Tibial nerve (tissue), 4 donors: ENCODE measurements around the gene RBP2. TPM values are rescaled to one million over a fixed set of nuclear protein-coding genes. Genes with fewer than 3 reads are reported as not detected.

ENCODE experiments used
- DNase-seq, 2 donors: peaks; one replicate each; pipeline ENCODE4 v3.0.0-alpha.2; 2019; ENCODE audit warnings: low spot score in 2 of 2
- H3K27ac ChIP-seq, 4 donors: fragments of 200-600 bp; sonication (generic) in 3 of 4; one replicate each; pipeline ENCODE4 v1.5.1; 2017 to 2019; ENCODE audit warnings: mild to moderate bottlenecking in 1 of 4
- H3K27me3 ChIP-seq, 2 donors: fragments of 200-600 bp; sonication (generic) in 1 of 2; one replicate each; pipeline versions ENCODE4 v1.5.1 to v1.6.0; 2017 to 2019
- H3K36me3 ChIP-seq, 3 donors: fragments of 200-600 bp; sonication (generic); one replicate each; pipeline ENCODE4 v1.5.1; 2018 to 2019
- H3K4me1 ChIP-seq, 4 donors: fragments of 200-600 bp; sonication (generic) in 3 of 4; one replicate each; pipeline ENCODE4 v1.5.1; 2017 to 2019
- H3K4me3 ChIP-seq, 4 donors: fragments of 200-600 bp; sonication (generic) in 3 of 4; one replicate each; pipeline ENCODE4 v1.5.1; 2017 to 2019; ENCODE audit warnings: mild to moderate bottlenecking in 1 of 4, moderate library complexity in 1 of 4
- H3K9me3 ChIP-seq, 4 donors: fragments of 200-600 bp; sonication (generic) in 3 of 4; one replicate each; pipeline ENCODE4 v1.5.1; 2017 to 2019
- EP300 ChIP-seq, 2 donors: sonication (generic); formaldehyde crosslinking; IDR thresholded peaks; one replicate each; pipeline ENCODE4 v1.6.1; 2017; ENCODE audit warnings: antibody characterized with exemption in 2 of 2, mild to moderate bottlenecking in 1 of 2
- POLR2A ChIP-seq, 2 donors: fragments of 450-650 bp; IDR thresholded peaks; one replicate each; pipeline ENCODE4 v1.6.1; 2017; ENCODE audit warnings: antibody characterized with exemption in 2 of 2, mild to moderate bottlenecking in 2 of 2, moderate library complexity in 2 of 2
- WGBS, 2 donors: methylation state at CpG; one replicate each; pipeline ENCODE4 v1.1.5; 2018; 5-methylcytosine and 5-hydroxymethylcytosine counted together
- total RNA-seq, 4 donors: library from RNA; depleted of rRNA; stranded (reverse); fragments of >200 nt; gene quantifications; one replicate each; pipeline ENCODE4 v1.1.0, GENCODE V29; 2016
- TF ChIP-seq, protein P1 (sequence below), 5 experiments: fragments of 200-600 bp in 3 of 5; fragments of 450-650 bp in 2 of 5; sonication (generic) in 3 of 5; IDR thresholded peaks; one replicate each; pipeline ENCODE4 v1.5.1; 2016 to 2019; ENCODE audit warnings: antibody characterized with exemption in 5 of 5, mild to moderate bottlenecking in 3 of 5, moderate library complexity in 2 of 5

RBP2 gene
- total RNA-seq, 4 donors from 2014 or later, result not detected

DNA sequence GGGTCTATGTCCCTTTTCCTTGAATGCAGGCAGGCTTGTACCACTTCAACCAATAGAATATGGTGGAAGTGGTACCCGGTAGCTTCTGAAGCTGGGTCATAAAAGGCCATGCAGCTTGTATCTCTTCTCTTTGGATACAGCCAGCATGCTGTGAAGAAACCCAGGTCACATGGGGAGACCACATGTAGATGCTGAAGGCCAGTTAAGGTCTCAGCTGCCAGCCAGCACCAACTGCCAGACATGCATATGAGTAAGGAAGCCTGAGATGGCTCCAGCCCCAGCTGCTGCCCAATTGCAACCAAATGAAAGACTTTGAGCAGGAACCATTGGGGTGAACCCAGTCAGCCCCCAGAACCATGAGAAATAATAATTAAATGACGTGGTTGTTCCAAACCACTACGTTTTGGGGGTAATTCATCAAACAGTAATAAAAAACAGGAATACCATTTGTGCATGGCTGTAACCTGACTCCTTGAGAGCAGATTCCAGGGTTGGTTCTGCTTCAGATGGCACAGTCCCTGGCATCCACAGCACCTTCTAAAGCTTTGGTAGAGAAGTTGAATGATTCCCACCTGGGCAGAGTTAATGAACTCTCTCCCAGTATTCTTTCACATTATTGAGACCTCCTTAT is 3.8 kb downstream of the RBP2 start:
- Histone ChIP-seq H3K36me3 (peaks cover 0 to under 1% (median 0%) of the 10 kb centered on the region in 3 donors), H3K4me1 (no peaks in the 10 kb centered on the region), H3K27ac (no peak overlapping the region), H3K9me3 (no peaks in the 10 kb centered on the region), H3K27me3 (no peaks in the 10 kb centered on the region), H3K4me3 (no peak overlapping the region)
- DNase-seq, result no peak
- WGBS, 2 donors, result 81 to 89% methylated on average over 3 of the region's 3 CpGs
- TF ChIP-seq EP300 (IDR thresholded peaks at IDR 0.05) (no peak), POLR2A (IDR thresholded peaks at IDR 0.05) (no peak)
- TF ChIP-seq, protein P1, sequence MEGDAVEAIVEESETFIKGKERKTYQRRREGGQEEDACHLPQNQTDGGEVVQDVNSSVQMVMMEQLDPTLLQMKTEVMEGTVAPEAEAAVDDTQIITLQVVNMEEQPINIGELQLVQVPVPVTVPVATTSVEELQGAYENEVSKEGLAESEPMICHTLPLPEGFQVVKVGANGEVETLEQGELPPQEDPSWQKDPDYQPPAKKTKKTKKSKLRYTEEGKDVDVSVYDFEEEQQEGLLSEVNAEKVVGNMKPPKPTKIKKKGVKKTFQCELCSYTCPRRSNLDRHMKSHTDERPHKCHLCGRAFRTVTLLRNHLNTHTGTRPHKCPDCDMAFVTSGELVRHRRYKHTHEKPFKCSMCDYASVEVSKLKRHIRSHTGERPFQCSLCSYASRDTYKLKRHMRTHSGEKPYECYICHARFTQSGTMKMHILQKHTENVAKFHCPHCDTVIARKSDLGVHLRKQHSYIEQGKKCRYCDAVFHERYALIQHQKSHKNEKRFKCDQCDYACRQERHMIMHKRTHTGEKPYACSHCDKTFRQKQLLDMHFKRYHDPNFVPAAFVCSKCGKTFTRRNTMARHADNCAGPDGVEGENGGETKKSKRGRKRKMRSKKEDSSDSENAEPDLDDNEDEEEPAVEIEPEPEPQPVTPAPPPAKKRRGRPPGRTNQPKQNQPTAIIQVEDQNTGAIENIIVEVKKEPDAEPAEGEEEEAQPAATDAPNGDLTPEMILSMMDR (IDR thresholded peaks at IDR 0.05), result no peak

DNA sequence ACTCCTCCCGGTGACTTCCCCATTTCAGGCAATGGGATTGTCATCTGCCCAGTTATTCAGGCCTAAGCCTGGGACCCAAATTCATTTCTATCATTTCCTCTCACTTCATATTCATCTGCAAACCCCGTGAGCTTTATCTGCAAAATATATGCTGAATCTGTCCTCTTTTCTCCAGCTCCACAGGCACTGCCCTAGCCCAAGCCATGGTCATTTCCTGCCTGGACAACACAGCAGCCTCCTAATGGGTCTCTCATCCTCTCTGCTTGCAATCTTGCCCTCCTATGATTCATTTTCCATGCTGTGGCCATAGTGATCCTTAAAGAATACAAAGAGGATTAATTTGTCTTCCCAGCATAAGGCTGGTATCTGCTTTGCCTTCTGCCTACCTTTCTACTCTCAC is 6.1 kb downstream of the RBP2 start:
- Histone ChIP-seq H3K4me3 (no peak overlapping the region), H3K27me3 (no peaks in the 10 kb centered on the region), H3K4me1 (no peaks in the 10 kb centered on the region), H3K9me3 (no peaks in the 10 kb centered on the region), H3K27ac (no peak overlapping the region), H3K36me3 (no peaks in the 10 kb centered on the region)
- no peak for DNase-seq
- TF ChIP-seq EP300 (IDR thresholded peaks at IDR 0.05) (no peak), POLR2A (IDR thresholded peaks at IDR 0.05) (no peak)
- TF ChIP-seq, protein P1 (IDR thresholded peaks at IDR 0.05), result no peak
- 86 to 96% methylated on average over 2 of the region's 2 CpGs for WGBS, 2 donors

DNA sequence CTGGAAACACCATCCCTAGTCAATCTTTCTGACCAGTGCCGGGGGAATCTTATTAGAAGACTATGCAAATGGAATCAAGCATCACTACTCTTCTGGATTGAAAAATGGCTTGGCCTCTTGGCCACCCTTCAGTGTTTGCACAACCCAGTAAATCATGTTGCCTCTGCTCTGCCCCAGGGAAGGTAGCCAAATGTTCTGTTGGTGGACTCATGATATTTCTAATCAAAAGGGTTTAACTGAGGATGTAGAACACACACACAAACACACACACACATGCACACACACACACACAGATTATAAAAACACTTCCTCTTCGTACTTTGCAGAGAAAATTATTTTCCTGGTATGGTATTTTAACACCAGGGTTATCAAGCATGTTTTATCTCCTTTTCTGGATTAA is 7.9 kb downstream of the RBP2 start:
- no peak for DNase-seq
- 53 to 68% methylated on average over 2 of the region's 2 CpGs for WGBS, 2 donors

DNA sequence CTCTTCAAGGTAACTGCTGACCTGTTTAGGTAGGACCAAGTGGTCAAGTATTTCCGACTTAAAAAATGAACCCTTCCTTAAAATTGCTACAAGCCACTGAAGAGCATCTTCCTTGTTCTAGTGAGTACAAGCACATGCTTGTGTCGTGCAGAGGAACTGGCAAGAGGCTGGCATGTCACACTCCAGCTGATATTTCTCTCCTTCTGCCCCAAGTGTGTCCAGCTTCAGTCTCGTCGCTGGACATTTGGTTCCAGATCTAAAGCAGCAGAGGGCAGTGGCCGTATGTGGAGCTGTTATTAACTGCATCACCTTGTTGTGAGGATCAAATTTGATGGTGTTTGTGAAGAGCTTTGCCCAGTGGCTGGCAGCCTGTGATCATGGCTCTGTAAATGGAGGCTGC is 10.0 kb downstream of the RBP2 start:
- Histone ChIP-seq H3K4me1 (no peaks in the 10 kb centered on the region), H3K9me3 (no peaks in the 10 kb centered on the region), H3K27me3 (no peaks in the 10 kb centered on the region), H3K36me3 (no peaks in the 10 kb centered on the region), H3K4me3 (no peak overlapping the region), H3K27ac (no peak overlapping the region)
- DNase-seq, result no peak
- no peak for TF ChIP-seq POLR2A (IDR thresholded peaks at IDR 0.05)
- no peak for TF ChIP-seq EP300 (IDR thresholded peaks at IDR 0.05)
- TF ChIP-seq, protein P1 (IDR thresholded peaks at IDR 0.05), result no peak
- WGBS, 2 donors, result 90 to 94% methylated on average over 5 of the region's 5 CpGs

More for the DNA sequence above, 7.9 kb downstream of the RBP2 start:
- H3K27ac ChIP-seq, result no peak overlapping the region
- H3K36me3 ChIP-seq, result no peaks in the 10 kb centered on the region
- TF ChIP-seq EP300 (IDR thresholded peaks at IDR 0.05) (no peak), POLR2A (IDR thresholded peaks at IDR 0.05) (no peak)
- TF ChIP-seq, protein P1 (IDR thresholded peaks at IDR 0.05), result no peak
- no peaks in the 10 kb centered on the region for H3K27me3 ChIP-seq
- no peaks in the 10 kb centered on the region for H3K4me1 ChIP-seq
- no peaks in the 10 kb centered on the region for H3K9me3 ChIP-seq
- H3K4me3 ChIP-seq, result no peak overlapping the region

DNA sequence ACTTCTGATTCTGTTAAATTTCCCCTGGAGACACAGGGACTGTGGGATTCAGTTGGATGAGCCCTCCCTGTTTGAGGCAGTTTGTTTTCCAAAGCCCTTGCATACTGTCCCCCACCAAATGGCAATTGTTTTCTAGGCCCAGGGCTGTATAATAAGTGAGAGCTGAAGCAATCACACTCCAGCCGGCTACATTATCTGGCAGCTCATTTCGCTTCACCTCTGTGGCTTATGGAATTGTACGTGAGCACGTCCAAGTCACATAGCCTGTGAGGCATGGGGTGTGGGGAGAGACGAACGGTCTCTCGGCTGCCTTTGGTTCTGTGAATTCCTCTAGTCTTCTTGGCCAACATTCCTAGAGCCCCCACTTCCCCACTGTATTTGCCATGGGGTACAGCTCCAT is 10.7 kb downstream of the RBP2 start:
- no peaks in the 10 kb centered on the region for H3K36me3 ChIP-seq
- H3K27ac ChIP-seq, result no peak overlapping the region
- TF ChIP-seq POLR2A (IDR thresholded peaks at IDR 0.05) (no peak), EP300 (IDR thresholded peaks at IDR 0.05) (no peak)
- TF ChIP-seq, protein P1 (IDR thresholded peaks at IDR 0.05), result no peak
- 91 to 94% methylated on average over 7 of the region's 7 CpGs for WGBS, 2 donors
- H3K4me3 ChIP-seq, result no peak overlapping the region
- no peak for DNase-seq
- H3K9me3 ChIP-seq, result no peaks in the 10 kb centered on the region
- H3K27me3 ChIP-seq, result no peaks in the 10 kb centered on the region
- H3K4me1 ChIP-seq, result peaks cover 0 to 3% (median 0%) of the 10 kb centered on the region in 4 donors
